ENCODE data around the gene FXYD3.
A peak's percentile ranks its signal among the peaks of the same experiment; 100 is the strongest.

FXYD3 gene

GRCh38 chr19:35166100-35167063, 50.8 kb downstream of the FXYD3 start:
- no peak for DNase-seq

DNA sequence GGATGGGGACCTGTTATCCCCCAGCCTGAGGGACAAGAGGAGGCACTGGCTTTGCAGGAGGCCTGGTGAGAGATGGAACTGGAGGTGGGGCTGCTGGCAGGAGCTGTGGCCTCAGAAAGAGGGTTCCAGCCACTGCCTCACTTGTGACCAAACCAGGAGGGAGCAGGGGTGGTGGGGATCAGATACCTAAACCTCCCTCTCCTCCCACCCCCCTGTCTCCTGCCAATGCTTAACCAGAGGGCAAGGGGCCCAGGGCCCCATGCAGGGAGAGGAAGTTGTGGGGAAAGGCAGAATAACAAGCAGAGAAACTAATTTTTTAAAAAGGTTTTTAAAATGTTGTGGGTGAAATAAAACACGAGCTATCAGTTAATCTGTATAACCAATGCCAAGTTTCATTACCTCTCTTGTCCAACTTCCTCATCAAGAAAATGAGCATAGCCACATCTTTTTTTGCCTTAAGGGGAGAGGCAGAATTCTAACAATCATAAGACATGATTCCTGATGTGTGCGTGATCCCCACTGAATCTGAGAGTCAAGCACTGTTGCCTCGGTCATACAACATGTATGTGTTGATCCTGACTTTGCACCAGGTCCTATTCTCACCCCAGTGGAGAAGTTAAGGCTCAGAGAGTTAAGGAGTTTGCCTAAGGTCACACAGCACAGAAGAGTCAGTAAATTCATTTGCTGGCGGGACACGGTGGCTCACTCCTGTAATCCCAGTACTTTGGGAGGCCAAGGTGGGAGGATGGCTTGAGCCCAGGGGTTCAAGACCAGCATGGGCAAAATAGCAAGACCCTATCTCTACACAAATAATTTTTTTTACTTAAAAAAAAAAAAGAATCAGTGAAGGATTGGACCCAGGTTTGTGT, 51.9 kb downstream of the FXYD3 start:
- DNase-seq, result no peak

- no peak for DNase-seq
Observed at GRCh38 chr19:35168196-35168595, 52.6 kb downstream of the FXYD3 start.

GRCh38 chr19:35169221-35169995, 53.8 kb downstream of the FXYD3 start:
- DNase-seq, result peak in 1 of 2 donors; percentile 70

GRCh38 chr19:35170359-35171061, 54.9 kb downstream of the FXYD3 start:
- no peak for DNase-seq

- DNase-seq, result no peak
Observed at GRCh38 chr19:35171730-35172129, 56.1 kb downstream of the FXYD3 start.

Measured in inflammatory macrophage treated with lipopolysaccharide for 1 hour (primary cell).